MM.1S (cell line): ENCODE measurements around the gene NAA11.

Experiments used
- DNase-seq: peaks from one replicate; pipeline ENCODE4 v3.0.0-alpha.2; 2015
- H2AFZ ChIP-seq: fragments of 300-600 bp; sonication (generic); 2 replicates; pipeline ENCODE4 v1.6.0; 2016; ENCODE audit warnings: antibody characterized with exemption, low read length
- H3F3A ChIP-seq: fragments of 300-600 bp; sonication (generic); 2 replicates; pipeline ENCODE4 v1.6.1; 2016; ENCODE audit warnings: mild to moderate bottlenecking, antibody characterized with exemption, low read length, moderate library complexity, mixed read lengths; ENCODE audit not compliant: insufficient read depth
- H3K27ac ChIP-seq: fragments of 300-600 bp; sonication (generic); 2 replicates; pipeline ENCODE4 v1.5.1; 2016; ENCODE audit warnings: mild to moderate bottlenecking, low read length
- H3K27me3 ChIP-seq: fragments of 300-600 bp; sonication (generic); replicated peaks from 2 replicates; pipeline ENCODE4 v1.6.0; 2016; ENCODE audit warnings: low read length; ENCODE audit not compliant: insufficient read depth
- H3K36me3 ChIP-seq: fragments of 300-600 bp; sonication (generic); replicated peaks from 2 replicates; pipeline ENCODE4 v1.6.1; 2016; ENCODE audit warnings: mild to moderate bottlenecking, low read length, mixed read lengths; ENCODE audit not compliant: insufficient read depth
- H3K4me1 ChIP-seq: fragments of 300-600 bp; sonication (generic); 2 replicates; pipeline ENCODE4 v1.6.1; 2016; ENCODE audit warnings: low read length, mixed read lengths
- H3K4me2 ChIP-seq: fragments of 300-600 bp; sonication (generic); 2 replicates; pipeline ENCODE4 v1.6.0; 2016; ENCODE audit warnings: low read depth, low read length
- H3K4me3 ChIP-seq: fragments of 300-600 bp; sonication (generic); 2 replicates; pipeline ENCODE4 v1.5.1; 2016; ENCODE audit warnings: low read length, mixed read lengths
- H3K79me2 ChIP-seq: fragments of 300-600 bp; sonication (generic); 2 replicates; pipeline ENCODE4 v1.6.1; 2016; ENCODE audit warnings: mixed run types, low read length, mixed read lengths
- H3K9ac ChIP-seq: fragments of 300-600 bp; sonication (generic); 2 replicates; pipeline ENCODE4 v1.6.1; 2016; ENCODE audit warnings: low read length, mixed read lengths
- H3K9me2 ChIP-seq: fragments of 300-600 bp; sonication (generic); replicated peaks from 2 replicates; pipeline ENCODE4 v1.6.1; 2016; ENCODE audit warnings: mild to moderate bottlenecking, low read length, mixed read lengths; ENCODE audit not compliant: insufficient read depth
- H3K9me3 ChIP-seq: fragments of 300-600 bp; sonication (generic); replicated peaks from 2 replicates; pipeline ENCODE4 v1.6.1; 2016; ENCODE audit warnings: mild to moderate bottlenecking, low read length, mixed read lengths; ENCODE audit not compliant: insufficient read depth
- H4K20me1 ChIP-seq: fragments of 300-600 bp; sonication (generic); 2 replicates; pipeline ENCODE4 v1.6.1; 2016; ENCODE audit warnings: mild to moderate bottlenecking, low read length, moderate library complexity, mixed read lengths; ENCODE audit not compliant: insufficient read depth
- CTCF ChIP-seq: fragments of 300-600 bp; sonication (generic); IDR thresholded peaks from 2 replicates; pipeline ENCODE4 v1.5.1; 2016; ENCODE audit warnings: antibody characterized with exemption, low read length, mixed read lengths
- EZH2 ChIP-seq: fragments of 300-600 bp; sonication (generic); optimal IDR thresholded peaks from 2 replicates; pipeline ENCODE3; 2017; ENCODE audit warnings: low read depth, mild to moderate bottlenecking, antibody characterized with exemption, low read length, mixed read lengths
- EZH2phosphoT487 ChIP-seq: fragments of 300-600 bp; sonication (generic); IDR thresholded peaks from 2 replicates; pipeline ENCODE4 v1.6.1; 2018; ENCODE audit warnings: antibody characterized with exemption, low read length

The NAA11 gene

GRCh38 chr4:79366422-79366821 is 40.6 kb upstream of the NAA11 start:
- TF ChIP-seq EZH2 (no peak), CTCF (no peak), EZH2phosphoT487 (no peak)
- Histone ChIP-seq H3K4me3 (no peak overlapping the region), H3K4me2 (no peak overlapping the region), H4K20me1 (no peaks in the 10 kb centered on the region), H3K79me2 (no peaks in the 10 kb centered on the region), H3K27me3 (no peaks in the 10 kb centered on the region), H3K9me3 (no peaks in the 10 kb centered on the region), H3K36me3 (no peaks in the 10 kb centered on the region), H3K9me2 (no peaks in the 10 kb centered on the region), H3K27ac (no peak overlapping the region), H2AFZ (no peak overlapping the region), H3K4me1 (no peaks in the 10 kb centered on the region), H3K9ac (no peak overlapping the region), H3F3A (no peaks in the 10 kb centered on the region)
- DNase-seq: no peak

GRCh38 chr4:79364061-79364460 is 38.2 kb upstream of the NAA11 start:
- no peak overlapping the region for H3K4me3 ChIP-seq
- H3F3A ChIP-seq: no peaks in the 10 kb centered on the region
- no peaks in the 10 kb centered on the region for H3K27me3 ChIP-seq
- H2AFZ ChIP-seq: no peak overlapping the region
- DNase-seq: no peak
- TF ChIP-seq CTCF (no peak), EZH2 (no peak)
- H3K4me2 ChIP-seq: no peak overlapping the region
- H3K9me3 ChIP-seq: no peaks in the 10 kb centered on the region
- no peaks in the 10 kb centered on the region for H3K9me2 ChIP-seq
- H4K20me1 ChIP-seq: no peaks in the 10 kb centered on the region
- no peak overlapping the region for H3K9ac ChIP-seq
- H3K36me3 ChIP-seq: no peaks in the 10 kb centered on the region
- no peak overlapping the region for H3K27ac ChIP-seq
- no peaks in the 10 kb centered on the region for H3K79me2 ChIP-seq
- no peaks in the 10 kb centered on the region for H3K4me1 ChIP-seq

- no peak overlapping the region for H3K27ac ChIP-seq
- H3K9me3 ChIP-seq: no peaks in the 10 kb centered on the region
- H3K27me3 ChIP-seq: no peaks in the 10 kb centered on the region
- H2AFZ ChIP-seq: no peak overlapping the region
- no peaks in the 10 kb centered on the region for H3K4me1 ChIP-seq
- H3K79me2 ChIP-seq: no peaks in the 10 kb centered on the region
- TF ChIP-seq EZH2: no peak
- no peak for TF ChIP-seq CTCF
- TF ChIP-seq EZH2phosphoT487: no peak
- no peak overlapping the region for H3K4me2 ChIP-seq
- no peak overlapping the region for H3K9ac ChIP-seq
- H3K4me3 ChIP-seq: no peak overlapping the region
- no peaks in the 10 kb centered on the region for H4K20me1 ChIP-seq
- no peaks in the 10 kb centered on the region for H3K36me3 ChIP-seq
- H3F3A ChIP-seq: no peaks in the 10 kb centered on the region
- H3K9me2 ChIP-seq: no peaks in the 10 kb centered on the region
- no peak for DNase-seq
These were observed 36.8 kb upstream of the NAA11 start for GRCh38 chr4:79362626-79363025.
